Transverse colon (tissue), 4 donors: ENCODE measurements around the gene ZBTB7B. TPM values are rescaled to one million over a fixed set of nuclear protein-coding genes. Genes with fewer than 3 reads are reported as not detected.
A peak's percentile ranks its signal among the peaks of the same experiment; 100 is the strongest.

Experiments
- DNase-seq: peaks from one replicate; pipeline ENCODE4 v3.0.0-alpha.2; 2019
- H3K27ac ChIP-seq, 4 donors: fragments of 200-600 bp; sonication (generic); 2 replicates each; pipeline ENCODE4 v1.5.1; 2016 to 2018; ENCODE audit warnings: inconsistent platforms in 4 of 4
- H3K27me3 ChIP-seq: fragments of 200-600 bp; sonication (generic); 2 replicates; pipeline ENCODE4 v1.5.1; 2017; ENCODE audit warnings: inconsistent platforms
- H3K36me3 ChIP-seq, 4 donors: fragments of 200-600 bp; sonication (generic); 2 replicates each; pipeline ENCODE4 v1.5.1; 2017 to 2019; ENCODE audit warnings: inconsistent platforms in 4 of 4
- H3K4me1 ChIP-seq, 4 donors: fragments of 200-600 bp; sonication (generic); 2 replicates each; pipeline ENCODE4 v1.5.1; 2017 to 2020; ENCODE audit warnings: inconsistent platforms in 4 of 4
- H3K4me3 ChIP-seq, 4 donors: fragments of 200-600 bp; sonication (generic); 1 replicate in 1 of 4; 2 replicates in 3 of 4; pipeline versions ENCODE4 v1.5.1 to v1.6.1; 2017 to 2019; ENCODE audit warnings: inconsistent platforms in 4 of 4
- H3K9me3 ChIP-seq, 2 donors: fragments of 200-600 bp; sonication (generic); 2 replicates each; pipeline ENCODE4 v1.5.1; 2017 to 2019; ENCODE audit warnings: inconsistent platforms in 2 of 2
- EP300 ChIP-seq: sonication (generic); formaldehyde crosslinking; IDR thresholded peaks from one replicate; pipeline ENCODE4 v1.6.1; 2017; ENCODE audit warnings: antibody characterized with exemption, low read depth
- POLR2A ChIP-seq: fragments of 450-650 bp; IDR thresholded peaks from one replicate; pipeline ENCODE4 v1.6.1; 2016; ENCODE audit warnings: antibody characterized with exemption, mild to moderate bottlenecking, moderate library complexity
- POLR2AphosphoS5 ChIP-seq, 3 donors: sonication (generic); formaldehyde crosslinking; IDR thresholded peaks; one replicate each; pipeline ENCODE4 v1.6.1; 2016; ENCODE audit warnings: antibody characterized with exemption in 3 of 3
- WGBS, 2 donors: methylation state at CpG; one replicate each; pipeline ENCODE4 v1.1.5; 2018; ENCODE audit warnings: low coverage in 1 of 2; 5-methylcytosine and 5-hydroxymethylcytosine counted together
- in situ Hi-C, 4 donors: fragments of 200-750 bp; cut with MboI; loops; one replicate each; pipeline versions ENCODE4 v1.15.0 to v1.15.1; 2017; ENCODE audit warnings: low sequenced_read_pairs in 3 of 4, low pct_ligation_motif_present in 1 of 4, low pct_unique_long_range_greater_than_20kb in 1 of 4
- intact Hi-C: fragments of 100-400 bp; cut with DNase I; formaldehyde crosslinking; loops from one replicate; pipeline ENCODE4 v1.15.1; 2023; ENCODE audit warnings: low total_unique reads
- total RNA-seq, 4 donors: library from RNA; depleted of rRNA; stranded (reverse); fragments of >200 nt; gene quantifications; one replicate each; pipeline ENCODE4 v1.1.0, GENCODE V29; 2016
- TF ChIP-seq, protein P1 (sequence below), 5 experiments: fragments of 200-600 bp in 3 of 5; fragments of 450-650 bp in 2 of 5; sonication (generic) in 3 of 5; IDR thresholded peaks; 1 replicate in 2 of 5; 2 replicates in 3 of 5; pipeline ENCODE4 v1.5.1; 2016 to 2017; ENCODE audit warnings: antibody characterized with exemption in 5 of 5, inconsistent platforms in 3 of 5, mild to moderate bottlenecking in 2 of 5, moderate library complexity in 1 of 5

Gene ZBTB7B
- total RNA-seq, 4 donors from 2014 or later: 85.2 to 513 (median 272) TPM

DNA sequence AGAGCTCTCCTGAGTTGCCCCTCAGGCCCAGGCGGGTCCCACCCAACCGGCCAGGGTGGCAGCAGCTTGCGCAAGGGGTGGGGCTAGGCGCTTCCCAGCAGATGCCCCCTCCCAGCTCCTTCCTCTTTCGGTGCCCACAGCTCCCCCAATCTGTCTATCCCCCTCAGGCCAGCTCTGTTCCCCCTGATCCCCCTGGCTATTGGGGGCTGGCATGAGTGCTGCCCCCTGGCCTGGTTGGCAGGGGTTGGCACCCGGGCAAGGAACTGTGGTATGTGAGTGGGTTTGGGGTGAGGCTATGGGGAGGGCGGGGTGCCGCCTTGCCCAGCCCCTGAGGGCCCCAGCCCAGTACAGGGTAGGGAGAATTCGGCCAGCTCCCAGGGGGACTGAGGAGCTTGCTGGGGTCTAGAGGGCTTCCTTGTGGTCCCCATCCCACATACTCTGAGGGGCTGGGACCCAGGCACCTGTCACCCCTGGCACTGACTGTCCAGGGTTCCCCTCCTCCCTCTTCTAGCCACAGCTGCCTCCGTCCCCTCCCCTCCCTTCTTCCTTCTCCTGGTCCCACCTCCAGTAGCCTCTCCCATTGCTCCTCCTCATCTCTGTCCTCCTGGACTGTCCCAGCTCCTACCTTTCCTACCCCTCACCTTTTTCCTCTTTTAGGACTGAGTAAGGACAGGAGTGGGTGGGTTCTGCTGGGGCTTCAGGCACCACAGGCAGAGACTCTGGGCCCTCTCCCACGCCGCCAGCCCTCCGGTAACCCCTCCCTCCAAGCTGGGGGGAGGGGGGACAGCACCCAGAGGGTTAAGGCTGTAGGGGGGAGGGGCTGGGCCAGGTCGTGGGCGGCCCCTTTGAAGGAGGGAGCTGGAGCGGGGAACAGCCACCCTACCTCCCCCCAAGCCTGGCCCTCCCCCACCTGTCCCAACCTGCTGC lies 5.7 kb downstream of the ZBTB7B start:
- 45% methylated on average over 13 of the region's 16 CpGs; no CpG with 5 or more reads in 1 of the 2 donors for WGBS, 2 donors
- Histone ChIP-seq H3K36me3 (no peaks in the 10 kb centered on the region), H3K27me3 (no peaks in the 10 kb centered on the region), H3K4me3 (peak overlapping the region; percentile 1 to 56 (median 26)), H3K4me1 (peaks cover 48 to 94% (median 87%) of the 10 kb centered on the region in 4 donors), H3K27ac (peak overlapping the region; percentile 96 to 100 (median 98)), H3K9me3 (no peaks in the 10 kb centered on the region)
- intact Hi-C loops (no loop called here), in situ Hi-C loops (no loop called here)
- peak; percentile 71 for DNase-seq
- TF ChIP-seq POLR2AphosphoS5 (IDR thresholded peaks at IDR 0.05): peak in 2 of 3 donors; percentile 39 to 53
- no peak for TF ChIP-seq EP300
- TF ChIP-seq POLR2A: peak; percentile 54

DNA sequence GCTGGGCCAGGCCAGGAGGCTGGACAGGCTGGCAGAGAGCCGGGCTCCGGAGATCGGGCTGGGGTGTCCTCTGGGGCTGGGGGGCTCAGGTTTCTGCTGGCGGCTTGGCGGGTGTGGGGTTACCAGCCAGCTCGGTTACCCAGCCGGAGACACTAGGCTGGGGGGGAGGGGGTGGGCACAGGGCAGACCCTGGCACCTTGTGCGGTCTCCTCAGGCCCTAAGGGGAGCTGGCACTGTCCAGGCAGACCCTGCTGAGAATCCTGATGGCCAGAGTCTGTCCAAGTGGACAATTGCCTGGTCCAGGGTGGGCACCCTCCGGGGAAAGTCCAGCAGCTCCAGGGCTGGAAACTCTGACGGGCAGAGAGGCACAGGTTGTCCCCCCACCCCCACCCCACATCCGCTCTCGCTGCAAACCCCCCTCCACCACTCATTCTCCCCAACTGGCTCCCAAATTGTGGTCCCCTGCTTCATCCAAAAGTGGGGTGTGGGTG lies 6.7 kb downstream of the ZBTB7B start:
- no peaks in the 10 kb centered on the region for H3K36me3 ChIP-seq
- in situ Hi-C loops: no loop called here
- 85% methylated on average over 12 of the region's 12 CpGs; no CpG with 5 or more reads in 1 of the 2 donors for WGBS, 2 donors

GRCh38 chr1:155009742-155010141 lies 7.1 kb downstream of the ZBTB7B start:
- in situ Hi-C loops (no loop called here), intact Hi-C loops (no loop called here)
- no peak for TF ChIP-seq EP300
- peak overlapping the region in 3 of 4 donors; percentile 23 to 56 (median 28) for H3K4me3 ChIP-seq
- peaks cover 0 to 3% (median under 1%) of the 10 kb centered on the region in 4 donors for H3K36me3 ChIP-seq
- 86 to 94% methylated on average over 4 to 5 of the region's 5 CpGs for WGBS, 2 donors
- no peaks in the 10 kb centered on the region for H3K27me3 ChIP-seq
- H3K9me3 ChIP-seq: no peaks in the 10 kb centered on the region
- peaks cover 45 to 94% (median 86%) of the 10 kb centered on the region in 4 donors for H3K4me1 ChIP-seq
- peak overlapping the region; percentile 96 to 100 (median 98) for H3K27ac ChIP-seq
- no peak for DNase-seq

More for the DNA sequence above, 6.7 kb downstream of the ZBTB7B start:
- peaks cover 50 to 99% (median 90%) of the 10 kb centered on the region in 4 donors for H3K4me1 ChIP-seq
- DNase-seq: no peak
- H3K27ac ChIP-seq: peak overlapping the region; percentile 96 to 100 (median 98)
- H3K27me3 ChIP-seq: no peaks in the 10 kb centered on the region
- TF ChIP-seq POLR2AphosphoS5 (IDR thresholded peaks at IDR 0.05): no peak
- TF ChIP-seq, protein P1, sequence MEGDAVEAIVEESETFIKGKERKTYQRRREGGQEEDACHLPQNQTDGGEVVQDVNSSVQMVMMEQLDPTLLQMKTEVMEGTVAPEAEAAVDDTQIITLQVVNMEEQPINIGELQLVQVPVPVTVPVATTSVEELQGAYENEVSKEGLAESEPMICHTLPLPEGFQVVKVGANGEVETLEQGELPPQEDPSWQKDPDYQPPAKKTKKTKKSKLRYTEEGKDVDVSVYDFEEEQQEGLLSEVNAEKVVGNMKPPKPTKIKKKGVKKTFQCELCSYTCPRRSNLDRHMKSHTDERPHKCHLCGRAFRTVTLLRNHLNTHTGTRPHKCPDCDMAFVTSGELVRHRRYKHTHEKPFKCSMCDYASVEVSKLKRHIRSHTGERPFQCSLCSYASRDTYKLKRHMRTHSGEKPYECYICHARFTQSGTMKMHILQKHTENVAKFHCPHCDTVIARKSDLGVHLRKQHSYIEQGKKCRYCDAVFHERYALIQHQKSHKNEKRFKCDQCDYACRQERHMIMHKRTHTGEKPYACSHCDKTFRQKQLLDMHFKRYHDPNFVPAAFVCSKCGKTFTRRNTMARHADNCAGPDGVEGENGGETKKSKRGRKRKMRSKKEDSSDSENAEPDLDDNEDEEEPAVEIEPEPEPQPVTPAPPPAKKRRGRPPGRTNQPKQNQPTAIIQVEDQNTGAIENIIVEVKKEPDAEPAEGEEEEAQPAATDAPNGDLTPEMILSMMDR (IDR thresholded peaks at IDR 0.05): no peak
- no peak for TF ChIP-seq POLR2A
- TF ChIP-seq EP300: no peak
- no peaks in the 10 kb centered on the region for H3K9me3 ChIP-seq
- intact Hi-C loops: no loop called here
- peak overlapping the region; percentile 1 to 56 (median 26) for H3K4me3 ChIP-seq

DNA sequence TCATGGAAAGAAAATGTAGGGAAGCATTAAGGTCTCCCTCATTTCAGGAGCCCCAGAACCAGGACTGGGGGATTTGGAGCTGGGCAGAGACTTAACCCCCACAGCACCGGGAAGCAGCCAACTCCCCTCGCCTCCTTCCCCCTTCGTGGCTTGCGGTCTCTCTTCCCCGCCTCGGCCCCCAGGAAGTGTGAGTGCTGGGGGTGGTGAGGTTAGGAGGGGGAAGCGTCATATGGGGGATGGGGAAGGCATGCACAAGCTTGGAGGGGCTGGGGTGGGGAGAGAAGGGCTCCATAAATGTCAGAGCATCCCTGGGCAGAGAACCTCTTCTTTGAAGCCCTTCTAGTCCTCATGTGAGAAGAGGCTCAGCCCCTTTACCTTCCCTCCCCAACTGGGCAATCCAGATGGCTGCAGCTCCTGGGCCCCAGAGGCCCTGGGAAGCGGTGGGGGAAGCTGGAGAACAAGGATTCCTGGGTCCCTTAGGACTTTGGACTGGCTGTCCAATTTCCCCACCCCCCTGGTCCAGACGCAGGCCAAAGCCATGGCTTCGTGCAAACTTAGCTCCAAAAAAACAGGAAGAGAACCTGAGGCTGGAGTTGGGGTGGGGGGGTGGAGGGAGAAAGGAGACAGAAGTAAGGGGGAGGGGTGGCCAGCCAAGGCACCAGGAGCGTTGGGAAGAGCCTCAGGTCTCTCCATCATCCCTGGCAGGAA lies 7.8 kb downstream of the ZBTB7B start:
- peaks cover 41 to 88% (median 80%) of the 10 kb centered on the region in 4 donors for H3K4me1 ChIP-seq
- H3K4me3 ChIP-seq: peak overlapping the region in 2 of 4 donors; percentile 23 to 56
- H3K27ac ChIP-seq: peak overlapping the region; percentile 96 to 100 (median 98)
- peaks cover 0 to 10% (median 2%) of the 10 kb centered on the region in 4 donors for H3K36me3 ChIP-seq
- no peak for TF ChIP-seq EP300
- intact Hi-C loops: no loop called here
- DNase-seq: no peak
- no peaks in the 10 kb centered on the region for H3K27me3 ChIP-seq
- in situ Hi-C loops: no loop called here
- 22 to 42% methylated on average over 7 to 10 of the region's 11 CpGs for WGBS, 2 donors
- H3K9me3 ChIP-seq: no peaks in the 10 kb centered on the region

GRCh38 chr1:155011004-155011416 lies 8.4 kb downstream of the ZBTB7B start:
- 76 to 79% methylated on average over 2 to 5 of the region's 5 CpGs for WGBS, 2 donors
- in situ Hi-C loops (no loop called here), intact Hi-C loops (no loop called here)
- Histone ChIP-seq H3K27ac (peak overlapping the region; percentile 96 to 100 (median 98)), H3K27me3 (no peaks in the 10 kb centered on the region), H3K4me1 (peaks cover 35 to 87% (median 74%) of the 10 kb centered on the region in 4 donors), H3K9me3 (no peaks in the 10 kb centered on the region), H3K4me3 (peak overlapping the region in 1 of 4 donors; percentile 56), H3K36me3 (peaks cover 0 to 12% (median 2%) of the 10 kb centered on the region in 4 donors)
- TF ChIP-seq EP300 (no peak), POLR2AphosphoS5 (IDR thresholded peaks at IDR 0.05) (no peak), POLR2A (no peak)
- TF ChIP-seq, protein P1 (IDR thresholded peaks at IDR 0.05): no peak
- no peak for DNase-seq
